HG03025 (cell line): ENCODE measurements around the gene ST3GAL5.
"Not testable (repeated sequence)": the region's sequence is repeated elsewhere in the genome, so short reads cannot be mapped to it uniquely, and the experiment has no call there.

Experiments used
- ATAC-seq: cut with Tn5 transposase; IDR thresholded peaks from one replicate; pipeline ENCODE4 v1.9.1; 2021; ENCODE audit warnings: mild to moderate bottlenecking, moderate library complexity; ENCODE audit not compliant: unreplicated experiment, low FRiP score

Gene ST3GAL5

GRCh38 chr2:85840091-85840490, 48.7 kb downstream of the ST3GAL5 start:
- ATAC-seq, result no peak

GRCh38 chr2:85839461-85839860, 49.3 kb downstream of the ST3GAL5 start:
- ATAC-seq, result no peak

- no peak for ATAC-seq
Observed at GRCh38 chr2:85838641-85839040, 50.1 kb downstream of the ST3GAL5 start.

GRCh38 chr2:85838181-85838580, 50.6 kb downstream of the ST3GAL5 start:
- ATAC-seq, result no peak

GRCh38 chr2:85834466-85834865, 54.3 kb downstream of the ST3GAL5 start:
- no peak for ATAC-seq

- ATAC-seq, result no peak
Observed at GRCh38 chr2:85831735-85832134, 57.1 kb downstream of the ST3GAL5 start.

GRCh38 chr2:85830645-85831044, 58.1 kb downstream of the ST3GAL5 start:
- ATAC-seq, result no peak

- ATAC-seq, result not testable (repeated sequence)
Observed at GRCh38 chr2:85829394-85829793, 59.4 kb downstream of the ST3GAL5 start.

GRCh38 chr2:85828725-85829124, 60.1 kb downstream of the ST3GAL5 start:
- no peak for ATAC-seq

- ATAC-seq, result no peak
Observed at GRCh38 chr2:85827879-85828569, 60.8 kb downstream of the ST3GAL5 start.

GRCh38 chr2:85826990-85827878, 61.6 kb downstream of the ST3GAL5 start:
- no peak for ATAC-seq

- no peak for ATAC-seq
Observed at GRCh38 chr2:85823951-85824350, 64.8 kb downstream of the ST3GAL5 start.

GRCh38 chr2:85822766-85823165, 66.0 kb downstream of the ST3GAL5 start:
- ATAC-seq, result no peak

- no peak for ATAC-seq
Observed at GRCh38 chr2:85819811-85820510, 68.8 kb downstream of the ST3GAL5 start.

- no peak for ATAC-seq
Observed at GRCh38 chr2:85814802-85815550, 73.8 kb downstream of the ST3GAL5 start.

- ATAC-seq, result no peak
Observed at GRCh38 chr2:85813982-85814801, 74.6 kb downstream of the ST3GAL5 start.

GRCh38 chr2:85813211-85813981, 75.4 kb downstream of the ST3GAL5 start:
- ATAC-seq, result no peak

- no peak for ATAC-seq
Observed at GRCh38 chr2:85812094-85812735, 76.6 kb downstream of the ST3GAL5 start.
